ENCODE measurements around the gene AGBL1.

Gene AGBL1

DNA sequence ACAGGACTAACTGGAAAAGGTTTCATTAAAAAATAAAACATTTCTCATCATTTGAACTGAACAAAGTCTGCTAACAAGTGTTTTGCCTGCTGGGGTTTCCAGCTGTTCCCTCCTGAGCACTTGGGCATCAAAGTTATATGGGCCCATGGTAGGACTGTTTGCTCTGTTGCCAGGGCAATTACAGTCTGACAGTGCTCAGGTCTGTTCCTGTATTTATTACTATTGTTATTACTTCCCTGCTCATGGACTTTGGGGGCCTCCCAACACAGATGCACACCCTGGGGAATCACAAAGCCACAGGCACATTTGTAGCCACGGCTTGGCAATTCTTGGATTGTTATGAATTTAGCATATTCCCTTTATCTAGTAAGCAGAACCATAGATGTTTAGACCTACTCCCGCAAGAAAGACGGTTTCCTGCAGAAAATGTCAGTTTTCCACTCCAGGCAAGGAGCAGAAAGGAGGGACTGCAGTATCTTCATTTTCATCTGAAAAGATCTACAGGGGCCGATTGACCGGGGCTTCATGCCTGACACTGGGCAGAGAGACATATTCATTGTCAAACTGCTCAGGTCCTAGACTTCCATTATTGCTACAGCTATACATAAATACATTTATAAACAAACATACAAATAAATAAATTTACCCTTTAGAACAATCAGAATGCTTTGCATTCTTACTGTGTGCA is 580.2 kb downstream of the AGBL1 start:
- DNase-seq: no peak

DNA sequence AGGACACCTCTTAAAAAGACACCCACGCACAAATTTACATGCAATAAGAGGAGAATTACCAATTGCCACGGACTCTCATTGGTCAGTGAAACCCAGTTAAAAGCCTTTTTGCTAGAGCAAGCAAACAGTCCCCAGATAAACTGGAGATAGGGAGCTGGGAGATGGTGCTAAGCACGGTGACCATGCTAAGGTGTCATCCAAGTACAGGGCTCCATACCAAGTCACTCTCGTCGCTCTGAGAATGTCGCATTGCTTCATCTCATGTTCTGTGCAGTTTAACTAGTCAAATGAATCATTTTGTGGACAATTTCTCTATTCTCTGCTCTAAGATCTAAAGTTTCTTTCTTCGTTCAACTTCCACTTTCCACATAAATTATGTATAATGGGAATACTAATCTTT is 581.9 kb downstream of the AGBL1 start:
- DNase-seq: no peak

GRCh38 chr15:86663304-86663703 is 583.6 kb downstream of the AGBL1 start:
- no peak for DNase-seq

- DNase-seq: no peak
Observed at GRCh38 chr15:86663979-86664378, 584.3 kb downstream of the AGBL1 start.

GRCh38 chr15:86664581-86664980 is 584.9 kb downstream of the AGBL1 start:
- DNase-seq: no peak

DNA sequence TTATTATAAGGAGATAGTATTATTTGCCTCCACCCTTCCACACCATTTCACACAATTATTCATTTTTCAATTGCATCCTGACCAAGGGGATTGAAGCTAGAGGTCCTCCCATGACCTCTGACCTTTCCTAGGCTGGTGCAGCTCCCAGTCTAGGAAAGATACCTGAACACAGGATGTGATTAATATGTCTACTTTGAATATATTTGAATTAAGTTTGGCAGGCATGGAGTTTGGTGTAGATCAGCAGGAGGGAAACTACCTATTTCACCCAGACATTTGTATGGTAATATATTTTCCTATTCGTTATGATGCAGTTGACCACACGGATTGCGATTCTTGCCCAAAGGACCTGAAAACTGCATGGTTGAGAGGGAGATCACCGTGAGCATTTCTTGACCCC is 596.3 kb downstream of the AGBL1 start:
- DNase-seq: no peak

DNA sequence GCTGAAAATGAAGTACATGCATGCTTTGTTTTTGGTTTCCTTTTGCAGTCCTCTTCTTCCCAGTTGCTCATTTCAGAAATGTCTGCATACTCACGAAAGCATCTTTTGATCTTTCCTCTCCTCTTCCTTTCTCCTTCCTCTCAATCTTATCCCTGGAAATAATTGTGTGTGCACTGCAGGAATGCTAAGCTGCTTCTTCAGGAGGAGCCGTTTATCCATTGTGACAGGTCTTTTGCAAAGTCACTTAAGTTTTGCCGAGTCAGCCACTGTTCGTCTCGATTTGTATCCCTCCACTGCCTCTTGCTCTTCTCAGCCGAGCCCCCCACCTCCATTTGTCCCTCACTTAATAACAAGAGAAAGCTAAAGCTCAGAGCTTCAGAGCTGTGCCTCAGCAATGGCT is 597.6 kb downstream of the AGBL1 start:
- DNase-seq: no peak

GRCh38 chr15:86685263-86685662 is 605.6 kb downstream of the AGBL1 start:
- no peak for DNase-seq

- no peak for DNase-seq
Observed at GRCh38 chr15:86689006-86689405, 609.3 kb downstream of the AGBL1 start.

DNA sequence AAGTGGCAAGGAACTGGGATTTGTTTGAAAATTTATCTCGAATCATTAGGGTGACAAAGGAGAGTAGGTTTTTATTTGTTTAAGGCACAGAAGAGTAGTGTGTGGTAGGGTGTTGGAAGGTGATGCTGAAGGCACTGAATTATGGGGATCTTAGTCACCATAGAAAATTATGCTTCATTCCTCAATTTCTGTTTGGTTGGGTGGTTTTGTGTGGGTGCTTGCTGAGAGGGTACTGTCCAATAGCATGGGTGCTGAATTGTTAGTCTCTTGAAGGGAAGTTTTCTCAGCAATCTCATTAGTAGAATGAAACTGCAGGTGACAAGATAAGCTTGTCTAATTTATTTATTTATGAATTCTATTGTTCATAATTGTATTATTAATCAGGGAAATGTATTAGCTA is 610.9 kb downstream of the AGBL1 start:
- no peak for DNase-seq

DNA sequence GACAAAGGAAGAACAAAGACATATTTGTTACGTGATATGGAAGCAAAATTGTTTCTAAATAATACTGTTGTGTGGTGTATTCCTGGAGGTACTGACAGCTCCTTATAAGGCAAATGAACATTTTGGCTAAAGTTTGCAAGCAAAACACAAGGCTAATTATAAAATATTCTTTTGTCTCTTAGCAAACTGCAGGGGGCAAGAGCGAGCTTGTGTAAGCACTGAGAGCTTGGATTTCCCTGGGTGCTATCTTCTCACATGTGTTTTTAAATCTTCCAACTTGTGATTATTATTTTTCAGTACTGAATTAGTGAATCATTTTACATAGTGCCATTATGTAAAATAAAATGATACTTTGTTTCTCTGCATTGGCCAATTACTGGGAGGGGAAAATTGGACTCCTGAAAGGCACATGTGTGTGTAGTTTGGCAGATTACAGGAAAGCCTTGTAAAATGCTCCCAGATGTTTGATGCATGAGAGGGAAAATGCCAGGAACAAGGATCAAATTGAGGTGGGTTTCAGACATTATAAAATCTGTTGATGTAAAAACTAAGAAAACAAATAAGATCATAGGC is 611.5 kb downstream of the AGBL1 start:
- no peak for DNase-seq

GRCh38 chr15:86700864-86701610 is 621.4 kb downstream of the AGBL1 start:
- no peak for DNase-seq

- DNase-seq: no peak
Observed at GRCh38 chr15:86701611-86701963, 621.9 kb downstream of the AGBL1 start.

- DNase-seq: no peak
Observed at GRCh38 chr15:86706813-86707212, 627.1 kb downstream of the AGBL1 start.

- DNase-seq: no peak
Observed at GRCh38 chr15:86711476-86711875, 631.8 kb downstream of the AGBL1 start.

GRCh38 chr15:86714241-86714640 is 634.6 kb downstream of the AGBL1 start:
- no peak for DNase-seq

GRCh38 chr15:86725628-86726027 is 646.0 kb downstream of the AGBL1 start:
- no peak for DNase-seq

DNA sequence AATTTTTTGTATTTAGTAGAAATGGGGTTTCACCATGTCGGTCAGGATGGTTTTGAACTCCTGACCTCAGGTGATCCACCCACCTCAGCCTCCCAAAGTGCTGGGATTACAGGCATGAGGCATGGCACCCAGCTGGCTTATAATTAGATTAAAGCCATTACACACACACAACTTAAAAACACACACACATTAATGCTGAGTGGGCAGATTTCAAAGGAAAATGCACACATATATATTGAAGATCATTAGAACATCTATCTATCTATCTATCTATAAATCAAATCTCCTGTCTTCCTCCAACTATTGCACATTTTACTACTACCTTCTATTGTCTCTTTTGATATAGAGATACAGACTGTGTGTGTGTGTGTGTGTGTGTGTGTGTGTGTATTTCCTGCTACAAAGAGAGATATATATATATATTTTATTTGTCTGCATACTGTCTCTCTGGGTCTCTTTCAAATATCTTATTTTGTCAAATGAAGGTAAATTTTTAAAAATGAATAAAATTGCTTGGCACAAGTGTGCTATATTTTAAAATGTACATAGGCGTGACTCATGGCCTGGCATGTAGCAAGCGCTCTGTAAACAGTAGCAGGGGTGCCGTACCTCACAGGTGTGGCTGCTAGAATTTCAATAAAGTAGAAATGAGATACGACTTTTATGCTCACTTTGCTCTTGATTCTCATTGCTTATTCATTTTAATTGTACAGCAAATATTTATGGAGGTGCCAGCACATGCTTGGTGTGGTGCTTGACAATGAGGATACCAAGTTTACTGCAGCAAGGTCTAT is 655.8 kb downstream of the AGBL1 start:
- no peak for DNase-seq

DNA sequence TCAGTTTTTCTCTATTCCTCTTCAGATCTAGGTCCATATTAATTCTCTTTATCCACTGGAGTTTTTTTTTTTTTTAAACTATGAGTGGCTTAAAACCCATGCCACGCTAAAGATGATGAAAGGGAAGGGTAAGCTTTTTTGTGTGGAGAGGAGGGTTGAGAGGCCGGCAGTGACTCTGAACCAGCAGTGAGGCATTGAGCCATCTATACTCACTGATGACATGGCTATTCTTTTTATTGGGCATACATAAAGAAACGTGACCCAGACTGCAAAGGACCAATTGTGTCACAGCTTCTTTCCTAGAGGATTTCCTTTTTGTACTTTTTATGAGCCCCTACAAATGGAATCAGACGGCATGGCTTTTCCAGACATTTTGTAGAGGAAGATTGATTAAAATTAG is 662.2 kb downstream of the AGBL1 start:
- no peak for DNase-seq

DNA sequence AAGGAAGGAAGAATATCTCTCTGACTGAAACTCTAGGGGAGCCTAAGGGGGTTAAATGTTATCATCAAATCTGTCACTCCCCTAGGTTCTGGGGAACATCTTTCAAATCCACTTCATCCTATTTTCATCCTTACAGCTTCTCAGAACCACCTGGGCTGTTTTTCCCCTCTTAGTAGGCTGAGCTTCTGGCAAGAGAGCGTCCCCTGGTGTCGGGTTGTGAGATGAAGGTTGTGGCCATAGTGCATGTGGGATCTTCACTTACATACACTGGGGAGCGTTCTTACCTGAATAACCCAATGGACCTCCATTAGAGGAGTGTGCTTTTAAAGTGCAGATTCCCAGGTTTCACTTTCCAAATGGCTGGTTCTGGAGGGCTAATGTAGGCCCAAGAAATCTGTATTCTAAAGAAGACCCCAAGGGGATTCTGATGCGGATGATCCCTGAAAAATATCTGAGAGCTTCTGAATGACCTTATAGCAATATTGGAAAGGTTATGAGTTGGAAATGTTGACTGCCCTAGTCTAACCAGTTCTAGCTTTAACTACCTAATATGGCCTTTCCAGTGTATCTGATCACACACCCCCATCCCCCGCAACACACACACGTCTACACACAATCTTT is 663.7 kb downstream of the AGBL1 start:
- DNase-seq: peak; percentile 17

DNA sequence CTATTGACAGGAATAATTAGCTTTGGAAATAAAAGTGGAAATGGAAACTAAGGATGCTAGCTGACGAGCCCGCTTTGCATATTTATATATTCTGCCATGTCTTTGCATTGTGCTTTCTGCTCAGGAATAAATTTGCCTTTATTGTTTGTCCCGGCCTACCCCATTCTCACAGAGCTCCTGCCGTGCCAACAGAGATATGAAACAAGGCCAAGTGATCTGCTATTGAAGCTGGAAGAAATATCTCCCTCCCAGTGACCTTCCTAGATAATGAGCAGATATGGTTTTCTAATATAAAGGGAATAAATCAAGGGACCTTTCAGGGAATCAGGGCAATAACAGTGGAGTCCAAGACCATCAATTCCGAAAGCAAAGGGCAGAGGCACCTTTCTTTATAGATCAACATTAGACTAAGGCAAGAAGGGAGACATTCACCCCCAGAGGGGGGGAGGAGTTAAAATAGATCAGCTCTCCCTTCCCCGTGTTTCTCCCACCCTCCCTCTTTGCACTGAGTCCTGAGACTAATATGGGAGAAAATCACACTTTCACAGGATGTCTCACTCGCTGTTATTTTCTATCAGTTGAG is 664.6 kb downstream of the AGBL1 start:
- DNase-seq: no peak

DNA sequence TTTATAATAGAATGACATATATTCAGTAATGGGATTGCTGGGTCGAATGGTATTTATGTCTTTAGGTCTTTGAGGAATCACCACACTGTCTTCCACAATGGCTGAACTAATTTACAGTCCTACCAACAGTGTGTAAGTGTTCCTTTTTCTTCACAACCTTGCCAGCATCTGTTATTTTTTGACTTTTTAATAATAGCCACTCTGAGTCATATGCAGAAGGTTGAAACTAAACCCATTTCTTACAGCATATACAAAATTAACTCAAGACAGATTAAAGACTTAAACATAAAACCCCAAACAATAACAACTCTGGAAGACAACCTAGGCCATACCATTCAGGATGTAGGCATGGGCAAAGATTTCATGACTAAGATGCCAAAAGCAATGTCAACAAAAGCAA is 671.4 kb downstream of the AGBL1 start:
- no peak for DNase-seq

DNA sequence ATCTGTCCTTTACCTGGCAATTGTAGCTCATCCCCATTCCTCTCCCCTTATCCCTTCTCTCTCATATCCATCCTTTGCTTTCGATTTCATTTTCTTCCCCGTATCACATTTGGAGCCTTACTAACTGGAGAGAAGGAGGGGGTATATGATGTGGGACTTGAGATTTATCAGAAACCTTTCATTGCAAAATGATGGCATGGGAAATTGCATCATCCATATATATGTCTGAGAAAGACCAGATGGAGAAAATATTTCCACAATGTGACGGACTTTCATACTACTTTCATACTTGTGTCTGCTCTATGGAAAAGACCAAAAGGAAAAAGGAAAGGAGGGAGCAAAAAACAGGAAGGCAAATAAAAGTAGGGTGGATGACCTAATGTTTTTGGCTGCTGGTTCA is 675.2 kb downstream of the AGBL1 start:
- DNase-seq: no peak

Data from CD4-positive, alpha-beta T cell treated with Interleukin-15 for 1 hour (primary cell).